HG02884 (cell line): ENCODE data around the gene BLVRA.

Experiments used
- ATAC-seq: cut with Tn5 transposase; IDR thresholded peaks from one replicate; pipeline ENCODE4 v1.9.1; 2021; ENCODE audit warnings: mild to moderate bottlenecking, moderate library complexity; ENCODE audit not compliant: unreplicated experiment

Gene BLVRA

GRCh38 chr7:43749383-43749940 lies 9.0 kb upstream of the BLVRA start:
- ATAC-seq, result no peak

- ATAC-seq, result peak; percentile 20
Observed at GRCh38 chr7:43750016-43750887, 8.2 kb upstream of the BLVRA start.

GRCh38 chr7:43752411-43752810 lies 6.1 kb upstream of the BLVRA start:
- no peak for ATAC-seq

GRCh38 chr7:43753271-43753810 lies 5.1 kb upstream of the BLVRA start:
- ATAC-seq, result no peak

GRCh38 chr7:43753843-43754242 lies 4.6 kb upstream of the BLVRA start:
- ATAC-seq, result no peak

GRCh38 chr7:43754596-43754995 lies 3.9 kb upstream of the BLVRA start:
- ATAC-seq, result no peak

- ATAC-seq, result peak; percentile 44
Observed at GRCh38 chr7:43756368-43757072, 2.0 kb upstream of the BLVRA start.

- ATAC-seq, result no peak
Observed at GRCh38 chr7:43757073-43757720, 1.3 kb upstream of the BLVRA start.

- peak; percentile 46 for ATAC-seq
Observed at GRCh38 chr7:43758822-43759683, 573 bp downstream of the BLVRA start.

GRCh38 chr7:43760861-43761260 lies 2.4 kb downstream of the BLVRA start:
- ATAC-seq, result no peak

- no peak for ATAC-seq
Observed at GRCh38 chr7:43761382-43761781, 2.9 kb downstream of the BLVRA start.

GRCh38 chr7:43761938-43762692 lies 3.6 kb downstream of the BLVRA start:
- ATAC-seq, result no peak

GRCh38 chr7:43763183-43763582 lies 4.7 kb downstream of the BLVRA start:
- no peak for ATAC-seq

- ATAC-seq, result peak; percentile 66
Observed at GRCh38 chr7:43764039-43764761, 5.7 kb downstream of the BLVRA start.

- ATAC-seq, result no peak
Observed at GRCh38 chr7:43764807-43765491, 6.5 kb downstream of the BLVRA start.

- ATAC-seq, result no peak
Observed at GRCh38 chr7:43766564-43766963, 8.1 kb downstream of the BLVRA start.

GRCh38 chr7:43767311-43767710 lies 8.8 kb downstream of the BLVRA start:
- no peak for ATAC-seq

- ATAC-seq, result no peak
Observed at GRCh38 chr7:43768201-43768886, 9.9 kb downstream of the BLVRA start.
